ENCODE data around the gene C11orf16.

- TF ChIP-seq CTCF (IDR thresholded peaks at IDR 0.05 in 2 of 3, conservative IDR thresholded peaks at IDR 0.05 in 1 of 3; ENCODE audit: insufficient read depth in 2 of 3, low read depth in 1 of 3, low read length in 3 of 3) (no peak), EP300 (IDR thresholded peaks at IDR 0.05; ENCODE audit: low read length) (no peak), PHB (CRISPR knock-in tag; IDR thresholded peaks at IDR 0.05) (no peak), POLR2A (conservative IDR thresholded peaks at IDR 0.05) (no peak), HBP1 (CRISPR knock-in tag; IDR thresholded peaks at IDR 0.05) (no peak), POLR2AphosphoS5 (IDR thresholded peaks at IDR 0.05; ENCODE audit: control insufficient read depth, insufficient read depth, low read depth, low read length) (no peak), NFYB (IDR thresholded peaks at IDR 0.05; ENCODE audit: extremely low read depth, insufficient read length) (no peak), STAG1 (CRISPR knock-in tag; IDR thresholded peaks at IDR 0.05; ENCODE audit: borderline replicate concordance) (no peak), GATA2 (CRISPR knock-in tag; IDR thresholded peaks at IDR 0.05) (no peak), ZNF274 (IDR thresholded peaks at IDR 0.05; ENCODE audit: borderline replicate concordance, low read depth, low read length) (no peak)
Measured at GRCh38 chr11:8917157-8917825, 15.5 kb downstream of the C11orf16 start.

Data from K562 (cell line).